Gastroesophageal sphincter (tissue), 3 donors: ENCODE data around the gene BRINP2.

Source experiments
- EP300 ChIP-seq: sonication (generic); formaldehyde crosslinking; IDR thresholded peaks from one replicate; pipeline ENCODE4 v1.6.1; 2017; ENCODE audit warnings: antibody characterized with exemption, mild to moderate bottlenecking
- POLR2A ChIP-seq, 2 donors: fragments of 450-650 bp; IDR thresholded peaks; one replicate each; pipeline ENCODE4 v1.6.1; 2017; ENCODE audit warnings: antibody characterized with exemption in 2 of 2, mild to moderate bottlenecking in 2 of 2, moderate library complexity in 1 of 2
- POLR2AphosphoS5 ChIP-seq: sonication (generic); formaldehyde crosslinking; IDR thresholded peaks from one replicate; pipeline ENCODE4 v1.6.1; 2017; ENCODE audit warnings: antibody characterized with exemption
- TF ChIP-seq, protein P1 (sequence below), 4 experiments: fragments of 200-600 bp in 2 of 4; fragments of 450-650 bp in 2 of 4; sonication (generic) in 1 of 4; IDR thresholded peaks; one replicate each; pipeline ENCODE4 v1.5.1; 2017 to 2019; ENCODE audit warnings: antibody characterized with exemption in 4 of 4, mild to moderate bottlenecking in 2 of 4, moderate library complexity in 2 of 4

DNA sequence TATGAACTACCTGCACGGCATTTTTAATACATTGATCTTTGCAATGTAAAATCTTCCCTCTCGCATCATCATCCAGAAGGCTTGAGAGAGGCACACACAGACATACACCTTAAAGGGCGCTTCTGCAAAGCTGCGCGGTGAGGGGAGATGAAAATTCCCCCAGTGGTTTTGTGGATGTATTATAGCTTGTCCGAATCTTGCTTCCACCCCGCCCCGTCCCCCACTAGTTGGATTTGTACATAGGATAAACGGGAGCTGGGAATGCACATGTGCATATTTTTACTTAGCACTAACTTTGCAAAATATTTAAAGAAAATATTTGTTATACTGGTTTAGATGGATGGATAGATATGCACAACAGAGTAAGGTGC, 5.7 kb upstream of the BRINP2 start:
- TF ChIP-seq POLR2AphosphoS5 (no peak), POLR2A (IDR thresholded peaks at IDR 0.05) (no peak), EP300 (no peak)
- TF ChIP-seq, protein P1, sequence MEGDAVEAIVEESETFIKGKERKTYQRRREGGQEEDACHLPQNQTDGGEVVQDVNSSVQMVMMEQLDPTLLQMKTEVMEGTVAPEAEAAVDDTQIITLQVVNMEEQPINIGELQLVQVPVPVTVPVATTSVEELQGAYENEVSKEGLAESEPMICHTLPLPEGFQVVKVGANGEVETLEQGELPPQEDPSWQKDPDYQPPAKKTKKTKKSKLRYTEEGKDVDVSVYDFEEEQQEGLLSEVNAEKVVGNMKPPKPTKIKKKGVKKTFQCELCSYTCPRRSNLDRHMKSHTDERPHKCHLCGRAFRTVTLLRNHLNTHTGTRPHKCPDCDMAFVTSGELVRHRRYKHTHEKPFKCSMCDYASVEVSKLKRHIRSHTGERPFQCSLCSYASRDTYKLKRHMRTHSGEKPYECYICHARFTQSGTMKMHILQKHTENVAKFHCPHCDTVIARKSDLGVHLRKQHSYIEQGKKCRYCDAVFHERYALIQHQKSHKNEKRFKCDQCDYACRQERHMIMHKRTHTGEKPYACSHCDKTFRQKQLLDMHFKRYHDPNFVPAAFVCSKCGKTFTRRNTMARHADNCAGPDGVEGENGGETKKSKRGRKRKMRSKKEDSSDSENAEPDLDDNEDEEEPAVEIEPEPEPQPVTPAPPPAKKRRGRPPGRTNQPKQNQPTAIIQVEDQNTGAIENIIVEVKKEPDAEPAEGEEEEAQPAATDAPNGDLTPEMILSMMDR (IDR thresholded peaks at IDR 0.05) = no peak
